HEK293 (cell line): ENCODE measurements around the gene AQP10.

ENCODE experiments used
- MZF1 ChIP-seq: fragments of 450-650 bp; formaldehyde crosslinking; IDR thresholded peaks from 2 replicates; pipeline ENCODE4 v1.5.1; 2017; ENCODE audit warnings: missing biosample characterization, missing genetic modification characterization, borderline replicate concordance
- OVOL3 ChIP-seq: fragments of 450-650 bp; formaldehyde crosslinking; IDR thresholded peaks from 2 replicates; pipeline ENCODE4 v1.5.1; 2016; ENCODE audit warnings: missing biosample characterization, missing genetic modification characterization
- REST ChIP-seq: fragments of 450-650 bp; formaldehyde crosslinking; IDR thresholded peaks from 2 replicates; pipeline ENCODE4 v1.5.1; 2016; ENCODE audit warnings: missing biosample characterization, missing genetic modification characterization
- ZBTB20 ChIP-seq: fragments of 450-650 bp; formaldehyde crosslinking; IDR thresholded peaks from 2 replicates; pipeline ENCODE4 v1.5.1; 2016; ENCODE audit warnings: missing biosample characterization, missing genetic modification characterization
- ZIC2 ChIP-seq: fragments of 450-650 bp; formaldehyde crosslinking; IDR thresholded peaks from 2 replicates; pipeline ENCODE4 v1.5.1; 2016; ENCODE audit warnings: missing biosample characterization, missing genetic modification characterization
- ZNF10 ChIP-seq: fragments of 450-650 bp; formaldehyde crosslinking; IDR thresholded peaks from 2 replicates; pipeline ENCODE4 v1.5.1; 2017; ENCODE audit warnings: missing biosample characterization, missing genetic modification characterization
- ZNF175 ChIP-seq: fragments of 450-650 bp; formaldehyde crosslinking; IDR thresholded peaks from 2 replicates; pipeline ENCODE4 v1.5.1; 2016; ENCODE audit warnings: missing biosample characterization, missing genetic modification characterization
- ZNF24 ChIP-seq: fragments of 450-650 bp; formaldehyde crosslinking; IDR thresholded peaks from 2 replicates; pipeline ENCODE4 v1.5.1; 2016; ENCODE audit warnings: missing biosample characterization, missing genetic modification characterization
- ZNF341 ChIP-seq: fragments of 450-650 bp; formaldehyde crosslinking; IDR thresholded peaks from 2 replicates; pipeline ENCODE4; 2016; ENCODE audit warnings: low read depth, missing biosample characterization, missing genetic modification characterization
- ZSCAN4 ChIP-seq: fragments of 450-650 bp; formaldehyde crosslinking; IDR thresholded peaks from 2 replicates; pipeline ENCODE4 v1.5.1; 2017; ENCODE audit warnings: missing biosample characterization, missing genetic modification characterization
- ZXDB ChIP-seq: fragments of 450-650 bp; formaldehyde crosslinking; IDR thresholded peaks from 2 replicates; pipeline ENCODE4 v1.5.1; 2016; ENCODE audit warnings: missing biosample characterization, missing genetic modification characterization
- TF ChIP-seq, protein P1 (sequence below): fragments of 450-650 bp; formaldehyde crosslinking; IDR thresholded peaks from 2 replicates; pipeline ENCODE4 v1.5.1; 2016; ENCODE audit warnings: missing biosample characterization, missing genetic modification characterization

DNA sequence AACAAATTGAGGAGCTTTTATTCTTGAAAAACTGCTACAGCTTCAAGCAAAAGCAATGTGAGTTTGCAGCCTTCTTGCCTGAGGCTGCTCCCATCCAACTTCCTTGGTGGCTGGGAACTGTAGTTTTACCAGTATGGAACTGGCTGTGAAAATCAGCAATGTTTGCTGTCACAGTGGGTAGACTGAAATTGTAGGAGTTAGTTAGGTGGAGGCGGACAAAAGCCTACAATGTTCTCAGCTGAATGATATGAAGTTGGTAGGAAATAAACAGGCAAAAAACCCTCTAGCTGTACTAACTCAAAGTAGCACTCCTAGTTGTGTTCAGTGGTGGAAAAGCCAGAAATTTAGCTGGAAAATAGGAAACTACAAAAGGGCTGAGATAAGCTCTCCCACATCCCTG, 30.0 kb upstream of the AQP10 start:
- TF ChIP-seq, protein P1, sequence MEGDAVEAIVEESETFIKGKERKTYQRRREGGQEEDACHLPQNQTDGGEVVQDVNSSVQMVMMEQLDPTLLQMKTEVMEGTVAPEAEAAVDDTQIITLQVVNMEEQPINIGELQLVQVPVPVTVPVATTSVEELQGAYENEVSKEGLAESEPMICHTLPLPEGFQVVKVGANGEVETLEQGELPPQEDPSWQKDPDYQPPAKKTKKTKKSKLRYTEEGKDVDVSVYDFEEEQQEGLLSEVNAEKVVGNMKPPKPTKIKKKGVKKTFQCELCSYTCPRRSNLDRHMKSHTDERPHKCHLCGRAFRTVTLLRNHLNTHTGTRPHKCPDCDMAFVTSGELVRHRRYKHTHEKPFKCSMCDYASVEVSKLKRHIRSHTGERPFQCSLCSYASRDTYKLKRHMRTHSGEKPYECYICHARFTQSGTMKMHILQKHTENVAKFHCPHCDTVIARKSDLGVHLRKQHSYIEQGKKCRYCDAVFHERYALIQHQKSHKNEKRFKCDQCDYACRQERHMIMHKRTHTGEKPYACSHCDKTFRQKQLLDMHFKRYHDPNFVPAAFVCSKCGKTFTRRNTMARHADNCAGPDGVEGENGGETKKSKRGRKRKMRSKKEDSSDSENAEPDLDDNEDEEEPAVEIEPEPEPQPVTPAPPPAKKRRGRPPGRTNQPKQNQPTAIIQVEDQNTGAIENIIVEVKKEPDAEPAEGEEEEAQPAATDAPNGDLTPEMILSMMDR (tag by site-specific recombination) = no peak
- TF ChIP-seq OVOL3 (tag by site-specific recombination) (no peak), ZBTB20 (tag by site-specific recombination) (no peak), ZNF24 (tag by site-specific recombination) (no peak), ZIC2 (tag by site-specific recombination) (no peak), ZNF10 (tag by site-specific recombination) (no peak), ZNF175 (tag by site-specific recombination) (no peak), REST (tag by site-specific recombination) (no peak), ZXDB (tag by site-specific recombination) (no peak), ZNF341 (tag by site-specific recombination) (no peak), MZF1 (tag by site-specific recombination) (no peak), ZSCAN4 (tag by site-specific recombination) (no peak)
